Mesenchymal stem cell (in vitro differentiated cells and primary cell): ENCODE measurements around the gene MDFIC2.

Source experiments
- DNase-seq: peaks from one replicate; pipeline ENCODE4 v3.0.0-alpha.2; 2013
- H2AFZ ChIP-seq: one replicate; pipeline ENCODE4 v1.6.1; 2013; ENCODE audit warnings: low read depth, mild to moderate bottlenecking, control low read depth, inconsistent platforms, low read length, moderate library complexity
- H2AK5ac ChIP-seq: 2 replicates; pipeline ENCODE4 v1.6.1; 2013; ENCODE audit warnings: low read length, moderate library complexity, mild to moderate bottlenecking, inconsistent platforms; ENCODE audit not compliant: severe bottlenecking
- H2BK120ac ChIP-seq: one replicate; pipeline ENCODE4 v1.6.1; 2013; ENCODE audit warnings: low read depth, mild to moderate bottlenecking, inconsistent platforms, low read length, moderate library complexity
- H2BK12ac ChIP-seq, 2 experiments: one replicate each; pipeline ENCODE4 v1.6.1; 2013; ENCODE audit warnings: inconsistent platforms in 2 of 2, low read length in 2 of 2, mild to moderate bottlenecking in 2 of 2, moderate library complexity in 2 of 2, control low read depth in 1 of 2
- H2BK15ac ChIP-seq: one replicate; pipeline ENCODE4 v1.6.1; 2013; ENCODE audit warnings: mild to moderate bottlenecking, low read depth, inconsistent platforms; ENCODE audit not compliant: poor library complexity, severe bottlenecking
- H2BK5ac ChIP-seq: 2 replicates; pipeline ENCODE4 v1.6.1; 2013; ENCODE audit warnings: low read depth, mild to moderate bottlenecking, low read length, control low read depth, inconsistent platforms; ENCODE audit not compliant: poor library complexity, severe bottlenecking
- H3K14ac ChIP-seq, 2 experiments: one replicate each; pipeline ENCODE4 v1.6.1; 2013; ENCODE audit warnings: inconsistent platforms in 2 of 2, low read length in 2 of 2, control low read depth in 1 of 2, mild to moderate bottlenecking in 1 of 2, moderate library complexity in 1 of 2
- H3K18ac ChIP-seq, 2 experiments: one replicate each; pipeline ENCODE4 v1.6.1; 2013; ENCODE audit warnings: inconsistent platforms in 2 of 2, low read length in 2 of 2, control low read depth in 1 of 2, low read depth in 1 of 2, mild to moderate bottlenecking in 1 of 2
- H3K23ac ChIP-seq, 2 experiments: one replicate each; pipeline ENCODE4 v1.6.1; 2013; ENCODE audit warnings: inconsistent platforms in 2 of 2, low read length in 2 of 2, mild to moderate bottlenecking in 2 of 2, moderate library complexity in 2 of 2, control low read depth in 1 of 2
- H3K27ac ChIP-seq: 2 replicates; pipeline ENCODE4 v1.5.1; 2013; ENCODE audit warnings: mild to moderate bottlenecking, moderate library complexity, low read length, control low read depth, inconsistent platforms; ENCODE audit not compliant: poor library complexity, severe bottlenecking
- H3K27me3 ChIP-seq, 2 experiments: 2 replicates each; pipeline versions ENCODE4 v1.6.1 to v1.7.0; 2013; ENCODE audit warnings: low read length in 2 of 2, mild to moderate bottlenecking in 2 of 2, moderate library complexity in 2 of 2, control low read depth in 1 of 2, inconsistent platforms in 1 of 2; ENCODE audit not compliant: control insufficient read depth in 1 of 2, insufficient read depth in 1 of 2
- H3K36me3 ChIP-seq, 2 experiments: 2 replicates each; pipeline versions ENCODE4 v1.6.1 to v1.7.0; 2013; ENCODE audit warnings: low read length in 2 of 2, control low read depth in 1 of 2, inconsistent platforms in 1 of 2, low read depth in 1 of 2, mild to moderate bottlenecking in 1 of 2; ENCODE audit not compliant: insufficient read depth in 2 of 2, control insufficient read depth in 1 of 2
- H3K4ac ChIP-seq, 2 experiments: one replicate each; pipeline ENCODE4 v1.6.1; 2013; ENCODE audit warnings: inconsistent platforms in 2 of 2, low read length in 2 of 2, mild to moderate bottlenecking in 2 of 2, moderate library complexity in 2 of 2, control low read depth in 1 of 2, low read depth in 1 of 2
- H3K4me1 ChIP-seq: 2 replicates; pipeline ENCODE4 v1.6.1; 2013; ENCODE audit warnings: low read depth, low read length, control low read depth; ENCODE audit not compliant: control insufficient read depth, insufficient read depth
- H3K4me2 ChIP-seq: 2 replicates; pipeline ENCODE4 v1.6.1; 2013; ENCODE audit warnings: low read length, mild to moderate bottlenecking, inconsistent platforms; ENCODE audit not compliant: poor library complexity, severe bottlenecking
- H3K4me3 ChIP-seq, 2 experiments: 2 replicates each; pipeline versions ENCODE4 v1.5.1 to v1.7.0; 2013; ENCODE audit warnings: low read length in 2 of 2, mild to moderate bottlenecking in 2 of 2, control low read depth in 1 of 2, low read depth in 1 of 2; ENCODE audit not compliant: insufficient read depth in 1 of 2
- H3K79me1 ChIP-seq: replicated peaks from 2 replicates; pipeline ENCODE4 v1.6.1; 2013; ENCODE audit warnings: mild to moderate bottlenecking, control low read depth, low read length, inconsistent platforms; ENCODE audit not compliant: poor library complexity, severe bottlenecking
- H3K9ac ChIP-seq: 2 replicates; pipeline ENCODE4 v1.7.0; 2013; ENCODE audit warnings: mild to moderate bottlenecking, low read length, moderate library complexity
- H3K9me3 ChIP-seq: 2 replicates; pipeline ENCODE4 v1.7.0; 2013; ENCODE audit warnings: mild to moderate bottlenecking, low read length; ENCODE audit not compliant: control insufficient read depth
- H4K8ac ChIP-seq: one replicate; pipeline ENCODE4 v1.6.1; 2013; ENCODE audit warnings: inconsistent platforms, mild to moderate bottlenecking, low read length, moderate library complexity
- H4K91ac ChIP-seq: one replicate; pipeline ENCODE4 v1.6.1; 2013; ENCODE audit warnings: mild to moderate bottlenecking, low read length, inconsistent platforms
- WGBS: methylation state at CpG from one replicate; pipeline ENCODE4 v1.1.7; 2013; ENCODE audit warnings: mixed read lengths; 5-methylcytosine and 5-hydroxymethylcytosine counted together

Gene MDFIC2

DNA sequence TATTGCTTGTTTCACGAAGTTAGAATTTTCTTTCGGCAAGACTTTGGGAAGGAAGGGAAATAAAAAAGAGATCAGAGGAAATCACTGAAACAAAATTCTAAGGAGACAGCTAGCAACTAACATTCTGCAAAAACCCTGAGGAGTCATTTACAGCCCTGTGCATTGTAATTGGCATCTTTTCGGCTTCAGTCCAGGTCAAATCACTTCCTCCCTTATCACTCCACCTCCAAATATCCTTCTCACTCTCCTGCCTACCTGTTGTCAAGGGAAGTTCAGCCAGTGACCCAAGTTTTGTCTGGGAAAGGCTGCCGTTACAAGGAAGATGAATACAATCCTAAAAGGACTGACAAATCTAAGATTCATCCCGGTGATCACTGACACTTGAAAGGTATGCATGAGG lies 39.6 kb downstream of the MDFIC2 start:
- Histone ChIP-seq H3K9me3 (no peaks in the 10 kb centered on the region), H2AFZ (no peak overlapping the region), H2BK12ac (no peak overlapping the region), H3K14ac (no peak overlapping the region), H3K27ac (no peak overlapping the region), H2BK15ac (no peak overlapping the region), H3K4ac (no peak overlapping the region), H2AK5ac (no peak overlapping the region), H3K36me3 (no peaks in the 10 kb centered on the region), H3K79me1 (no peaks in the 10 kb centered on the region), H3K27me3 (no peaks in the 10 kb centered on the region), H3K4me3 (peak overlapping the region in 1 of 2 experiments; percentile 14), H2BK120ac (no peak overlapping the region), H4K8ac (no peak overlapping the region), H3K18ac (no peak overlapping the region), H3K4me1 (no peaks in the 10 kb centered on the region), H3K9ac (no peak overlapping the region), H3K23ac (no peak overlapping the region), H4K91ac (no peak overlapping the region), H3K4me2 (no peak overlapping the region), H2BK5ac (no peak overlapping the region)
- WGBS = 88% methylated on average over 5 of the region's 5 CpGs
- DNase-seq = no peak

DNA sequence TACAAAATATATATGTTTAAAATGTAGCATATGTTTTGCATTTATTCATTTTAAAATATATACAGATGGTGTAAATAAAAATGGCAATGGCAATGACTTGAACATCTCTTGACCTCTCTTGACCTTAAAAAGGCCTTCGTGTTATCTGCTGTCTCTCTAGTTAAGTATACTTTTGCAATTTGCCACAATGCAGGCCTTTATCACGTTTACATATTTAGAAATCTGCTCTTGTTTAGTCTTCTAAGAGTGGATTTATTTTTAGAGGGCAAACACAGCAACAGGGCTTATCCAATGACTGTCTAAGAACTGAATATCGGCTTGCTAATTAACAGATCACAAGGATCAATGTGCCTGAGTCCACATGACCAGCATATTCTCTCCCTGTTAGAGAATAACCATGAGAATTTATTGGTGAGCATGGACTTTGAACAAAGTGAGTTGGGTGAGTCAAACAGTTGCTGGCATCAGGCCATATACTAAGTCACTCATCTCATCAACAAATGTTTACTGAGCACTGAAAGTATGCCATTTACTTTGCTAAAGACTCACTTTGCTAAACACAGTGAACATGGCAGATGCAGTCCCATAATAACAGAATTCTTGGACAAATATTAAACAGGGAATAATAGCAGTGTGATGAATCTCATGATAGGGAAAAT lies 48.2 kb downstream of the MDFIC2 start:
- WGBS = 54% methylated on average over 3 of the region's 3 CpGs
- Histone ChIP-seq H3K27ac (no peak overlapping the region), H4K8ac (no peak overlapping the region), H3K4me1 (no peaks in the 10 kb centered on the region), H3K14ac (no peak overlapping the region), H3K27me3 (no peaks in the 10 kb centered on the region), H3K4me2 (no peak overlapping the region), H3K23ac (no peak overlapping the region), H4K91ac (no peak overlapping the region), H3K79me1 (no peaks in the 10 kb centered on the region), H3K9me3 (no peaks in the 10 kb centered on the region), H2AK5ac (no peak overlapping the region), H2BK15ac (no peak overlapping the region), H2BK12ac (no peak overlapping the region), H2BK5ac (no peak overlapping the region), H2AFZ (no peak overlapping the region), H3K9ac (no peak overlapping the region), H3K4me3 (no peak overlapping the region), H3K36me3 (no peaks in the 10 kb centered on the region), H3K4ac (no peak overlapping the region), H2BK120ac (no peak overlapping the region), H3K18ac (no peak overlapping the region)
- DNase-seq = no peak

DNA sequence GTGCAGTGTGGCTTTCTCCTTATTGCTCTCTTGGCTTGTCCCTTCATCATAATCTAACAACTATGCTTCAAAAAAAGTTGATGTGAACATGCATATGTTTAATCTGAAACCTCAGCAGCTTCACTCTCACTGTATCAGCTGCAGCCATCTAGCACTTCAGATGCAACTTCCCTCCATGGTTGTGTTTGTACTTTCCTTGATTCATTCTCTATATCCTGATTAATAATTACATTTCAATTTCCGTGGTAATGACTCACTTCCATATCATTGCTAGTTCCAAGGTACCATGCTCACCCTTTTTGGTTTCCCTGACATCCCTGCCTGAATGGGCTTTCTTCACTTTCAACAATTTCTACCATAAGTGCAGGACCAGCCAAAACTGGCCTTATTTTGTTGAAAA lies 51.2 kb downstream of the MDFIC2 start:
- no peaks in the 10 kb centered on the region for H3K27me3 ChIP-seq
- 51% methylated on average over 1 of the region's 1 CpG for WGBS
- H2BK120ac ChIP-seq = no peak overlapping the region
- H4K91ac ChIP-seq = no peak overlapping the region
- H4K8ac ChIP-seq = no peak overlapping the region
- no peak overlapping the region for H3K4me3 ChIP-seq
- no peaks in the 10 kb centered on the region for H3K36me3 ChIP-seq
- no peaks in the 10 kb centered on the region for H3K4me1 ChIP-seq
- no peak overlapping the region for H2BK15ac ChIP-seq
- no peaks in the 10 kb centered on the region for H3K9me3 ChIP-seq
- no peaks in the 10 kb centered on the region for H3K79me1 ChIP-seq
- H3K4ac ChIP-seq = no peak overlapping the region
- no peak overlapping the region for H3K18ac ChIP-seq
- no peak overlapping the region for H3K27ac ChIP-seq
- H3K14ac ChIP-seq = no peak overlapping the region
- H3K23ac ChIP-seq = no peak overlapping the region
- no peak overlapping the region for H2BK12ac ChIP-seq
- H2AK5ac ChIP-seq = no peak overlapping the region
- H2AFZ ChIP-seq = no peak overlapping the region
- no peak overlapping the region for H2BK5ac ChIP-seq
- no peak for DNase-seq
- no peak overlapping the region for H3K9ac ChIP-seq
- H3K4me2 ChIP-seq = no peak overlapping the region

DNA sequence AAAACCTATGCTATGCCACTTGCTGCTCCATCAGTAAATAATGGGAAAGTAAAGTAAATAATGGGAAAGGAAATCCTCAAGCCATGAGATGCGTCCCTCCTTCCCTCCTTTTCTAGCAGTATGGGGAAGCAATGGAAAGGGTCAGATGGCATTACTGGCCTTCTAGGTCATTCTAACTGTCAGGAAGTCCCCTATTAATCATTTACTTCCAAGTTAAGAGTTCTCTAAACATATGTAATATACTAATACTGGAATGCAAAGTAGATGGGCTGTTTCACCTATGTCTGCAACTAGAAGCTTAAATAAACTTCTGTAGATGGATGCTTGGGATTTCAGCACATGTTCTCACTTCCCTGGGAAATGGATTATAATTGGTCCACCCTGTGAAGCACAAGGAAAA lies 55.9 kb downstream of the MDFIC2 start:
- Histone ChIP-seq H3K4ac (no peak overlapping the region), H4K8ac (no peak overlapping the region), H3K9ac (no peak overlapping the region), H3K4me3 (no peak overlapping the region), H3K18ac (no peak overlapping the region), H3K79me1 (no peaks in the 10 kb centered on the region), H4K91ac (no peak overlapping the region), H2AFZ (no peak overlapping the region), H3K23ac (no peak overlapping the region), H3K27ac (no peak overlapping the region), H3K27me3 (no peaks in the 10 kb centered on the region), H3K14ac (no peak overlapping the region), H2BK120ac (no peak overlapping the region), H3K9me3 (no peaks in the 10 kb centered on the region), H2AK5ac (no peak overlapping the region), H3K36me3 (no peaks in the 10 kb centered on the region), H2BK5ac (no peak overlapping the region), H3K4me2 (no peak overlapping the region), H2BK15ac (no peak overlapping the region), H3K4me1 (no peaks in the 10 kb centered on the region), H2BK12ac (no peak overlapping the region)
- WGBS = no CpG with 5 or more reads among the region's 1 CpG
- no peak for DNase-seq
